H1 (cell line): Measurements from ENCODE around the gene NHS. TPM values are rescaled to one million over a fixed set of nuclear protein-coding genes. Genes with fewer than 3 reads are reported as not detected.

Experiments
- CTCF ChIA-PET: fragments of 300-600 bp; sonication (Branson Sonifier 250); formaldehyde crosslinking; loops from one replicate; lab custom pipeline; 2021; ENCODE audit not compliant: partially characterized antibody; lab: Charles Lee
- POLR2A ChIA-PET: fragments of 300-600 bp; sonication (Branson Sonifier 250); formaldehyde crosslinking; loops from one replicate; lab custom pipeline; 2021; ENCODE audit warnings: inconsistent platforms; ENCODE audit not compliant: partially characterized antibody; lab: Charles Lee
- DNase-seq, 2 experiments: peaks; one replicate each; pipeline versions ENCODE4 v3.0.0 to v3.0.0-alpha.2; 2010 to 2022; ENCODE audit warnings: low spot score in 2 of 2, low read depth in 1 of 2, mixed read lengths in 1 of 2
- FAIRE-seq: peaks from 2 replicates; lab custom pipeline; 2011; peaks lifted over from hg19 to GRCh38; lab: Jason Lieb, UNC
- H2AFZ ChIP-seq: 2 replicates; pipeline ENCODE4 v1.8.1; 2012; ENCODE audit warnings: low read length, inconsistent platforms
- H2AK5ac ChIP-seq: 2 replicates; pipeline ENCODE4 v1.6.1; 2013; ENCODE audit warnings: low read depth, low read length
- H2BK120ac ChIP-seq: replicated peaks from 2 replicates; pipeline ENCODE3; 2013; ENCODE audit warnings: low read depth, low read length, inconsistent platforms
- H2BK12ac ChIP-seq: 2 replicates; pipeline ENCODE4 v1.6.1; 2013; ENCODE audit warnings: low read depth, low read length
- H2BK15ac ChIP-seq: 2 replicates; pipeline ENCODE4 v1.6.1; 2013; ENCODE audit warnings: low read length
- H2BK20ac ChIP-seq: 2 replicates; pipeline ENCODE4 v1.6.1; 2013; ENCODE audit warnings: low read length
- H2BK5ac ChIP-seq: 2 replicates; pipeline ENCODE4 v1.6.1; 2013; ENCODE audit warnings: low read depth, low read length
- H3K14ac ChIP-seq: 2 replicates; pipeline ENCODE4 v1.6.1; 2013; ENCODE audit warnings: inconsistent platforms; ENCODE audit not compliant: insufficient read length
- H3K18ac ChIP-seq: 2 replicates; pipeline ENCODE4 v1.6.1; 2013; ENCODE audit warnings: low read length; ENCODE audit errors: extremely low read depth
- H3K23ac ChIP-seq: 2 replicates; pipeline ENCODE4 v1.6.1; 2013; ENCODE audit warnings: inconsistent platforms; ENCODE audit not compliant: insufficient read length
- H3K23me2 ChIP-seq: 2 replicates; pipeline ENCODE4 v1.6.1; 2013; ENCODE audit warnings: low read depth, low read length
- H3K27ac ChIP-seq: 2 replicates; pipeline ENCODE4 v1.6.1; 2011; ENCODE audit warnings: low read depth, low read length, inconsistent platforms
- H3K27me3 ChIP-seq, 4 experiments: replicated peaks in 1 of 4; 1 replicate in 1 of 4; 2 replicates in 3 of 4; pipeline versions ENCODE4 v1.6.1 to v1.8.1; 2011 to 2013; ENCODE audit warnings: low read length in 3 of 4, mild to moderate bottlenecking in 3 of 4, inconsistent platforms in 2 of 4, mixed read lengths in 2 of 4, moderate library complexity in 1 of 4; ENCODE audit not compliant: control insufficient read depth in 3 of 4, insufficient read depth in 3 of 4; ENCODE audit errors: extremely low read depth in 1 of 4
- H3K36me3 ChIP-seq, 4 experiments: 2 replicates each; pipeline versions ENCODE4 v1.6.1 to v1.8.1; 2011 to 2013; ENCODE audit warnings: mild to moderate bottlenecking in 4 of 4, low read length in 3 of 4, moderate library complexity in 2 of 4, control low read depth in 1 of 4, inconsistent platforms in 1 of 4; ENCODE audit not compliant: insufficient read depth in 4 of 4, control insufficient read depth in 2 of 4
- H3K4ac ChIP-seq: replicated peaks from 2 replicates; pipeline ENCODE3; 2013; ENCODE audit warnings: low read length, low read depth, mixed read lengths, inconsistent platforms; ENCODE audit not compliant: insufficient read length
- H3K4me1 ChIP-seq, 4 experiments: replicated peaks in 1 of 4; 1 replicate in 1 of 4; 2 replicates in 3 of 4; pipeline versions ENCODE4 v1.6.1 to v1.8.1; 2011 to 2013; ENCODE audit warnings: low read length in 3 of 4, inconsistent platforms in 2 of 4, mixed read lengths in 1 of 4; ENCODE audit not compliant: insufficient read depth in 4 of 4, control insufficient read depth in 3 of 4
- H3K4me2 ChIP-seq, 2 experiments: 2 replicates each; pipeline versions ENCODE4 v1.6.1 to v1.8.1; 2011 to 2013; ENCODE audit warnings: low read depth in 2 of 2, low read length in 2 of 2, control low read depth in 1 of 2, inconsistent platforms in 1 of 2, mild to moderate bottlenecking in 1 of 2; ENCODE audit not compliant: insufficient read depth in 1 of 2
- H3K4me3 ChIP-seq, 4 experiments: fragments of 200-600, 300-600 bp in 1 of 4; sonication (generic), shearing (Covaris generic), sonication (Bioruptor Twin) in 1 of 4; 2 replicates each; pipeline versions ENCODE4 v1.5.1 to v1.8.1; 2011 to 2016; ENCODE audit warnings: low read length in 4 of 4, low read depth in 3 of 4, control low read depth in 2 of 4, inconsistent platforms in 2 of 4, mild to moderate bottlenecking in 2 of 4, mixed read lengths in 1 of 4, moderate library complexity in 1 of 4; ENCODE audit not compliant: insufficient read depth in 2 of 4; ENCODE audit errors: extremely low read depth in 1 of 4
- H3K56ac ChIP-seq: replicated peaks from 2 replicates; pipeline ENCODE3; 2013; ENCODE audit warnings: low read depth, mild to moderate bottlenecking, mixed read lengths, low read length, inconsistent platforms; ENCODE audit not compliant: insufficient read length
- H3K79me1 ChIP-seq: 2 replicates; pipeline ENCODE4 v1.6.1; 2013; ENCODE audit warnings: low read depth, low read length, control low read depth
- H3K79me2 ChIP-seq, 2 experiments: 2 replicates each; pipeline versions ENCODE4 v1.6.1 to v1.8.1; 2012 to 2013; ENCODE audit warnings: low read length in 2 of 2, mild to moderate bottlenecking in 2 of 2, inconsistent platforms in 1 of 2; ENCODE audit not compliant: insufficient read depth in 2 of 2, control insufficient read depth in 1 of 2
- H3K9ac ChIP-seq, 4 experiments: replicated peaks in 1 of 4; 1 replicate in 1 of 4; 2 replicates in 3 of 4; pipeline versions ENCODE4 v1.6.1 to v1.8.1; 2011 to 2013; ENCODE audit warnings: low read depth in 3 of 4, low read length in 3 of 4, control low read depth in 2 of 4, mild to moderate bottlenecking in 2 of 4, moderate library complexity in 2 of 4, inconsistent platforms in 1 of 4; ENCODE audit errors: extremely low read depth in 1 of 4
- H3K9me3 ChIP-seq, 2 experiments: 2 replicates each; pipeline versions ENCODE4 v1.6.1 to v1.8.1; 2012 to 2013; ENCODE audit warnings: mild to moderate bottlenecking in 2 of 2, moderate library complexity in 2 of 2, control low read depth in 1 of 2, inconsistent platforms in 1 of 2, low read depth in 1 of 2, low read length in 1 of 2, mixed read lengths in 1 of 2; ENCODE audit not compliant: insufficient read depth in 2 of 2
- H4K20me1 ChIP-seq, 2 experiments: replicated peaks in 1 of 2; 2 replicates each; pipeline versions ENCODE3 to v1.8.1; 2011 to 2013; ENCODE audit warnings: inconsistent platforms in 2 of 2, low read length in 2 of 2, mild to moderate bottlenecking in 1 of 2; ENCODE audit not compliant: insufficient read depth in 2 of 2, control insufficient read depth in 1 of 2
- H4K5ac ChIP-seq: 2 replicates; pipeline ENCODE4 v1.6.1; 2013; ENCODE audit warnings: low read length, low read depth, mixed read lengths, inconsistent platforms; ENCODE audit not compliant: insufficient read length
- H4K8ac ChIP-seq: 2 replicates; pipeline ENCODE4 v1.8.0; 2013; ENCODE audit warnings: mild to moderate bottlenecking, moderate library complexity, low read length, inconsistent platforms; ENCODE audit not compliant: insufficient read depth; ENCODE audit errors: extremely low read depth
- H4K91ac ChIP-seq: replicated peaks from 2 replicates; pipeline ENCODE3; 2013; ENCODE audit warnings: low read length, mixed read lengths, inconsistent platforms; ENCODE audit not compliant: insufficient read length
- BRCA1 ChIP-seq: IDR thresholded peaks from 2 replicates; pipeline ENCODE4 v1.6.1; 2012; ENCODE audit warnings: low read depth, low read length, improper control_type of control experiment
- CEBPB ChIP-seq: IDR thresholded peaks from 2 replicates; pipeline ENCODE4 v1.6.1; 2012; ENCODE audit warnings: low read depth, low read length
- CHD2 ChIP-seq: IDR thresholded peaks from 2 replicates; pipeline ENCODE4 v1.6.1; 2012; ENCODE audit warnings: low read length, improper control_type of control experiment
- CTBP2 ChIP-seq: IDR thresholded peaks from 2 replicates; pipeline ENCODE4 v1.7.0; 2011; ENCODE audit warnings: borderline replicate concordance, mild to moderate bottlenecking, moderate library complexity, mixed read lengths, low read length; ENCODE audit not compliant: insufficient read depth, insufficient read length
- TEAD4 ChIP-seq: IDR thresholded peaks from 2 replicates; pipeline ENCODE4 v1.6.1; 2012; ENCODE audit warnings: low read depth, low read length, inconsistent platforms, mixed read lengths
- YY1 ChIP-seq: IDR thresholded peaks from 2 replicates; pipeline ENCODE4 v1.6.1; 2011; ENCODE audit warnings: low read depth, mild to moderate bottlenecking, low read length
- ZNF274 ChIP-seq: IDR thresholded peaks from 2 replicates; pipeline ENCODE4 v1.7.0; 2012; ENCODE audit warnings: low read length, borderline replicate concordance; ENCODE audit errors: extremely low read depth
- WGBS, 2 experiments: shearing (Covaris generic) in 1 of 2; methylation state at CpG; one replicate each; pipeline versions ENCODE4 v1.1.6 to v1.1.7; 2013 to 2015; ENCODE audit warnings: low lambda C conversion rate in 2 of 2, mixed read lengths in 2 of 2, inconsistent platforms in 1 of 2, low coverage in 1 of 2, missing lambda C conversion rate in 1 of 2; ENCODE audit not compliant: insufficient replicate concordance in 2 of 2, insufficient coverage in 1 of 2, insufficient read length in 1 of 2; ENCODE audit errors: extremely low coverage in 1 of 2, missing lambda C conversion rate in 1 of 2; 5-methylcytosine and 5-hydroxymethylcytosine counted together
- polyA plus RNA-seq, 7 experiments: library from polyadenylated mRNA; depleted of rRNA in 3 of 7; stranded (reverse) in 5 of 7; unstranded in 2 of 7; fragments of >200 nt in 5 of 7; fragments of 200-250 nt in 2 of 7; gene quantifications; 1 replicate in 5 of 7; 2 replicates in 1 of 7; 4 replicates in 1 of 7; pipeline versions ENCODE4 v1.2.1 to v1.2.3, GENCODE V29; 2011 to 2013; ENCODE audit warnings: missing spikeins in 2 of 7, mixed read lengths in 2 of 7
- total RNA-seq: library from RNA; stranded (reverse); fragmentation: NEBNext Ultra II Directional; extraction: Animal tissue kit (Norgen Biotek cat#: 25700); gene quantifications from 2 replicates; pipeline ENCODE4 v1.2.1, GENCODE V29; 2021

The NHS gene
- total and polyA plus RNA-seq, 2 of the 8 experiments (the other 6 are each of a cell fraction or from before 2014, with no cell fraction given) = 2.2 to 6.7 TPM

DNA sequence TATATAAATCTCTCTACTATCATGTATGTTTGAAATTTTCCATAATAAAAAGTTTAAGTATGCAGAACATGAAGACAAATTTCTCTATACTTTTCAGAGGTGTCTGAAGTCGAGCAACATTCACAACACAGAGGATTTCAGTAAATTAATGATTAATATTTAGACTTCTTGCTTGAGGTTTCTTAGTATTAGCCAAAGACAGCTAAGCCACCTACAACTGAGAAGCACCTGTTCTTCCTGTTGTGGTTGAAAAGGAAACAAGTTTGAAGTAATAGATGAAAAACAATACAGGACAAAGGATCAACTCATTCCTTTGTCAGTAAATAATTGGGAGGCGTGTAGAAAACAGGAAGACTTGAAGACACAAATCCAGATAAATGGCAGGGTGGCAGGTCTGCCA, 383.4 kb downstream of the NHS start:
- H3K56ac ChIP-seq = no peak overlapping the region
- H3K27ac ChIP-seq = no peak overlapping the region
- CTCF ChIA-PET = no interaction called here
- no peak overlapping the region for H4K91ac ChIP-seq
- H3K36me3 ChIP-seq = no peaks in the 10 kb centered on the region
- no peaks in the 10 kb centered on the region for H3K79me2 ChIP-seq
- H2AFZ ChIP-seq = no peak overlapping the region
- H3K4ac ChIP-seq = no peak overlapping the region
- no peak overlapping the region for H3K23ac ChIP-seq
- DNase-seq = no peak
- H3K14ac ChIP-seq = no peak overlapping the region
- H4K5ac ChIP-seq = no peak overlapping the region
- 73% methylated on average over 2 of the region's 2 CpGs; no CpG with 5 or more reads in 1 of the 2 experiments for WGBS, 2 experiments
- H3K9me3 ChIP-seq = no peaks in the 10 kb centered on the region
- H3K79me1 ChIP-seq = no peaks in the 10 kb centered on the region
- no peak overlapping the region for H2AK5ac ChIP-seq
- H3K4me2 ChIP-seq = no peak overlapping the region
- TF ChIP-seq CEBPB (no peak), BRCA1 (no peak), CHD2 (no peak), ZNF274 (no peak), CTBP2 (no peak), YY1 (no peak), TEAD4 (no peak)
- H3K27me3 ChIP-seq = no peaks in the 10 kb centered on the region
- no peaks in the 10 kb centered on the region; the same call in 1 of the 2 replicates for H3K23me2 ChIP-seq
- no peaks in the 10 kb centered on the region for H4K20me1 ChIP-seq
- no peaks in the 10 kb centered on the region for H3K4me1 ChIP-seq
- no peak overlapping the region for H2BK12ac ChIP-seq
- no peak overlapping the region for H3K4me3 ChIP-seq
- H3K9ac ChIP-seq = no peak overlapping the region
- no peak for FAIRE-seq
- H4K8ac ChIP-seq = no peak overlapping the region
- H2BK20ac ChIP-seq = no peak overlapping the region
- no peak overlapping the region for H2BK15ac ChIP-seq
- no peak overlapping the region for H2BK5ac ChIP-seq
- no peak overlapping the region for H2BK120ac ChIP-seq
- POLR2A ChIA-PET = no interaction called here
- H3K18ac ChIP-seq = no peak overlapping the region
